Midbrain (tissue), 1 donor: ENCODE data around the gene MAST2.
"Not testable (repeated sequence)": the region's sequence is repeated elsewhere in the genome, so short reads cannot be mapped to it uniquely, and the experiment has no call there.

Experiments
- DNase-seq: peaks from one replicate; lab custom pipeline; 2025; lab: John Stamatoyannopoulos, UW

MAST2 gene

DNA sequence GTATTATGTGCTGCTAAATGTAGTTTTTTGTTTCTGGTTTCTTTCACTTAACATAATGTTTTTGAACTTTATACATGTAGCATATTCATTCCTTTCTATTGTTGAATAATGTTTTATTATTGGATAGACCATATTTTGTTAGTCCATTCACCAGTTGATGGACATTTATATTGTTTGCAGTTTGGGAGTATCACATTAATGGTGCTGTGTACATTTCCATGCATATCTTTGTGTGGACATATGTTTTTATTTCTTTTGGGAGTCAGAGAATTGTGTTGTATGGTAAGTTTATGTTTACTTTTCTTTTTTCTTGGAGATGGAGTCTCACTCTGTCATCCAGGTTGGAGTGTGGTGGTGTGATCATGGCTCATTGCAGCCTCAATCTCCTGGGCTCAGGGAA is 134.6 kb downstream of the MAST2 start:
- no peak for DNase-seq

DNA sequence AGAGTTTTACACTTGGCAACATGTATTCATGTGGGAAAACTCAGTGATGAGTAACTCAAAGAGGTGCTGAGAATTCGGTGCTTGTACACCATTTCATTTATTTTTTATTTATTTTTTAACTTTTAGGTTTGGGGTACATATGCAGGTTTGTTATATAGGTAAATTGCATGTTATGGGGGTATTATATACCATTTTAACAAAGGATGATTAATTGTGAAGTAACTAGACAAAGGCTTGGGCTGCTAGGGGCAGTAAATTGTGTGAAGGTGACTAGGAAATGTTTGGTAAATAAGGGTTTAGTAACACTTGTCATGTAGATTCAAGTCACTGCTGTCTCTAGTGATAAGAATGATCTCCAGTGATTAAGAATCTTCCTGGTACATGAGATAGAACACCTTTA is 139.0 kb downstream of the MAST2 start:
- DNase-seq, result no peak

DNA sequence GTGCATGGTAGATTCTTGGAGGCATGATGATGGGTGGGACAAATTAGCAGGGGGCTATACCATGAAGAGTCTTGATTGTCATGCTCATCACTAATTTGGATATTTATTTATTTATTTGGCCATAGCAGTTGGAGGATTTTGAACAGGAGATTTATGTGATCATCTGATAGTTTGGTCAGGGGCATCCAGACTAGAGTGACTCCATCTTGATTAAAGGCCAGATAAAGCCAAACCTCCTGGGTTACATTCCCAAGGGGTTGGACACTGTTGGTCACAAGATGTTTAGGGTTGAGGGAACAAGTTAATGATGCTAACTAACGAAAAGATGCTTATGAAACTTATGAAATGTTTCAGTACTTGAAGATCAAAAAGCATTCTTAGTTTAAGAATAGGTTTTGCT is 139.8 kb downstream of the MAST2 start:
- no peak for DNase-seq

DNA sequence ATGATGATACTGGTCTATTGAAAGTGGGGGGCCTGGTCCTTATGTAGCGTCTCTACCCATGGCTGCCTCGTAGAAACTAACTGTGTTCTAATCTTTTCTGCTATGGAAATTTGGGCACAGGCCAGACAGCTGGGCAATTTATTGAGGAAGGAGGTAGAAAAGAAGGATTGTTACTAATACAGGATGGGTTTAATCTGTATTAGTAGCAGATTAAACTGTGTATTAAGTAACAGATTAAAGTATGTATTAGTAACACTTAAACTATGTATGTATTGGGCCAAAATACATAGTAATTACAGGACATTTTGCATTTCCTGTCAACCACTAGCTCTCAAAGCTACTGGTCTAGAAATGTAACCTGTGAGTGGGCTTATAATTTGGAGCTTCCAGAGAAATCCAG is 142.0 kb downstream of the MAST2 start:
- no peak for DNase-seq

DNA sequence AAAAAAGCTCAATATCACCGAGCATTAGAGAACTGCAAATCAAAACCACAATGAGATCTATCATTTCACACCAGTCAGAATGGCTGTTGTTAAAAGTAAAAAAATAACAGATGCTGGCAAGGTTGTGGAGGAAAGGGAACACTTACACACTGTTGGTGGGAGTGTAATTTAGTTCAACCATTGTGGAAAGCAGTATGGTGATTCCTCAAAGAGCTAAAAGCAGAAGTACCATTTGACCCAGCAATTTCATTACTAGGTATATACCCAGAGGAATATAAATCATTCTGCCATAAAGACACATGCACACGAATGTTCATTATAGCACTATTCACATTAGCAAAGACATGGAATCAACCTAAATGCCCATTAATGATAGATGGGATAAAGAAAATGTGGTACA is 146.1 kb downstream of the MAST2 start:
- not testable (repeated sequence) for DNase-seq

DNA sequence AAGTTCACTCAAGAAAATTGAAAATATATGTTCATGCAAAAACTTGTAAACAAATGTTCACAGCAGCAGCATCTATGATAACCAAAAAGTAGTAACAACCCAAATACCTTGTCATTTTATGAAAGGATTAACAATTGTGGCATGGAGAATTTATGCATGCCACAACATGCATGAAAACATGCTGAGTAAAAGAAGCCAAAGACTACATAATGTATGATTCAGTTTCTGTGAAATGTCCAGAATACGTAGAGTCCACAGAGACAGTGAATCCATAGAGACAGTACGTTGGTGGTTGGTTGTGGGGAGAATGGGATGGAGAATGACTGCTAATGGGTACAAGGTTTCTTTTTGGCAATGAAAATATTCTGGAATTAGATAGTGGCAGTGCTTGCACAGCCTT is 148.7 kb downstream of the MAST2 start:
- DNase-seq, result no peak

DNA sequence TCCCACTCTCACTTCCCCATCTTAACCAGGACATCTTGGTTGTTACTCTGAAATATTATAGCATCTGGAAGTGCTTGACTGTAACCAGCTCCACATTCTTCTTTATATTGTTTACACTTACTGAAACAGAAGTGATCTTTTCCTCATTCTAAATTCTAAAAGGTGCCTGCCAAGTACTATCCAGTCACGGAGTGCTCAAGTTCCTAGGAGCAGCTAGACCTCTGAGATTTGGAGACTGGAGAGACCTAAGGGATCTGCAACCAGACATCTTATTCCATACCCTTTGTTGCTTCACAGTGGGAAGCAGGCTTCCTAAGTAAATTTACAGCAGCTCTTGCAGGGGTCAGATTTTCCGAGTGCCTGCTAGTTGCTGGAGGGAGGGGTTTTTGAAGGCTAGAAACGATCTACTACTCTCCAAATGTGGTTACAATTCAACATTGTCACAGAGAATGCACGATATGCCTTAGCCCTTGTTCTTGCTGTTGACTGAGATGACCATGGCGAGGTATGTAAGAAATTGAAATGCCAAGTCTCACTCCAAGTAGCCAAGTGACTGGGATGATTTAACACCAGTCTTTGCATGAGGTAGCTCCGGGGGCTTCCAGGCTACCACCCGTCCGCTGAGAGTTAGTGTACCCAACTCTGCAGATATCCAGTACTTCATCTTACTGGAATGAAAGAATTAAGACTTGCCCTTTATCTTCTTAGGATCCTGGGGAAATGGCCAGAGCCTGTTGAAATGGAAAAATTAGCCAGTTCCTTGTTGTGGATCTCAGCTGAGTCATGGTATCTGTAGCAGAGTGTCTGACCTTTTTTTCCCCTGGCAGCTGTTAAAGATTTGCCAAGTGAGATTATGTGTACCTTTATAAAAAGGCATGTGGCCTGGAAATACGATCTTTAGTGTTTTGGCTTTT is 150.8 kb downstream of the MAST2 start:
- no peak for DNase-seq

DNA sequence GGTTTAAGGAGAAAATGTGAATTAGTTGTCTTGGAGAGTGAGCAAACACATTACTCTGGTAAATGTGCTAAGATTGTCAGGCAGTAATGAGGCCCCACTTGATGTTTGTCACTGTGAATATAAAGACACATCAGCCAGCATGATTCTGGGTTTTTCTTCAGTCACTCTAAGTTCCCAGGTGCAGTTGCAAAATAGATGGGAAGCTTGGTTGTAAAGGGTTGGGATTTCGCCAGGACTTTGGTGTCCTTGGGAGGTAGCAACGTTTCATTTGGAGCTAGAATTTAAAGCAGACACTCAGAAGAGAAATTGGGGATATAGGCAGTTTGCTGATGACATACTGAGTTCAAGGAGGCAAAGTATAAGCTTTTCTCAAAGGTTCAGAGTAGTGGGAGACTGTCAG is 154.3 kb downstream of the MAST2 start:
- no peak for DNase-seq

DNA sequence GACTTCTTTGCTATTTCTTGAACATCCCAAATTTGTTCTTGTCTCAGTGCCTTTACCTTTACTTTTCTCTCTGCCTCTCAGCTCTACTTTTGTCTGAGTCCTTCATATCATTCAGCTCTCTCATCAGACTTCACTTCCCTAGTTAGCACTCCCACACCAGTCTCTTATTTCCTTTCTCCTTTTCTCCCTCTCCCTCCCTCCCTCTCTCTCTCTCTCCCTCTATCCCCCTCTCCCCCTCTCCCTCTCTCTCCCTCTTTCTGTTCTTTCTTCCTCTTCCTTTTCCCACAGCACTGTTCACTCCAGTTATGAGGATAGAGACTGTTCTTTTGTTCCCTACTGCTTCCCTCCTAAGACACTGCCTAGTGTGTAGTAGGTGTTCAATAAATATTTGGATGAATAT is 154.9 kb downstream of the MAST2 start:
- no peak for DNase-seq

DNA sequence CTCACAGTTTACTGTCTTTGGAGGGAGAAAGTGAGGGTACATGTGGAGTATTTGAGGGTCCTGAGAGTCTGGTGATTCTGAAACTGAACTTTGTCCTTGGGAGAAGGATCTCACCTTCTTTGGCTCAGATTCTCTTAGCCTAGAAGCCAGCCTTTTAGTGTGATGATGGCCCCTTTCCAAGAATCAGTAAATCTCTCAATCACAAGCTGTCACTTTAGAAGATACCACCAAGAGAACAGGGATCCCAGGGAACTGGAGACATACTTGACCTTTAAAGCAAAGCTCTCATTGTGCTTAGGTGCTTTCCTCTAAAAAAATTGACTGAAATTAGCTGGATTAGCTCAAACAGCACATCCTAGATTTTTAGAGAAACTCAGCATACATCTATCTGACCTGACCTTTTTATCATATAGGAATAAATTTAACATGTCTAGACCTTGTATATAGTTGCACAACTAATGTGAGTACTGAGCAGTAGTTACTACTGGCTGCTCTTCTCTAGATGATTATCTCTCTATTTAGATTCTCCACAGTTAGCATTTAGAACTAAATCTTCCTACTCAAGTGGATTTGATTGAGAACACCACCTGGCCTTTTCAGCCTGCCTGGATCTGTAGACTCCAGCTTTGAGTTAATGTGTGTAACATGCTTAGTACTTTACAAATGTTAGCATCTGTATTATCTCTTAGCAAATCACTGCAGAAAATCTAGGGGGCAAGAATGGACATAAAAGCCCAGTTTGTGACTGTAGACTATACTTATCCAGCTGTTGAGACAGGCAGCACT is 157.7 kb downstream of the MAST2 start:
- DNase-seq, result no peak

DNA sequence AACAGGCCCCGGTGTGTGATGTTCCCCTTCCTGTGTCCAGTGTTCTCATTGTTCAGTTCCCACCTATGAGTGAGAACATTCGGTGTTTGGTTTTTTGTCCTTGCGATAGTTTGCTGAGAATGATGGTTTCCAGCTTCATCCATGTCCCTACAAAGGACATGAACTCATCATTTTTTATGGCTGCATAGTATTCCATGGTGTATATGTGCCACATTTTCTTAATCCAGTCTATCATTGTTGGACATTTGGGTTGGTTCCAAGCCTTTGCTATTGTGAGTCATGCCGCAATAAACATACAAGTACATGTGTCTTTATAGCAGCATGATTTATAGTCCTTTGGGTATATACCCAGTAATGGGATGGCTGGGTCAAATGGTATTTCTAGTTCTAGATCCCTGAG is 158.5 kb downstream of the MAST2 start:
- not testable (repeated sequence) for DNase-seq

DNA sequence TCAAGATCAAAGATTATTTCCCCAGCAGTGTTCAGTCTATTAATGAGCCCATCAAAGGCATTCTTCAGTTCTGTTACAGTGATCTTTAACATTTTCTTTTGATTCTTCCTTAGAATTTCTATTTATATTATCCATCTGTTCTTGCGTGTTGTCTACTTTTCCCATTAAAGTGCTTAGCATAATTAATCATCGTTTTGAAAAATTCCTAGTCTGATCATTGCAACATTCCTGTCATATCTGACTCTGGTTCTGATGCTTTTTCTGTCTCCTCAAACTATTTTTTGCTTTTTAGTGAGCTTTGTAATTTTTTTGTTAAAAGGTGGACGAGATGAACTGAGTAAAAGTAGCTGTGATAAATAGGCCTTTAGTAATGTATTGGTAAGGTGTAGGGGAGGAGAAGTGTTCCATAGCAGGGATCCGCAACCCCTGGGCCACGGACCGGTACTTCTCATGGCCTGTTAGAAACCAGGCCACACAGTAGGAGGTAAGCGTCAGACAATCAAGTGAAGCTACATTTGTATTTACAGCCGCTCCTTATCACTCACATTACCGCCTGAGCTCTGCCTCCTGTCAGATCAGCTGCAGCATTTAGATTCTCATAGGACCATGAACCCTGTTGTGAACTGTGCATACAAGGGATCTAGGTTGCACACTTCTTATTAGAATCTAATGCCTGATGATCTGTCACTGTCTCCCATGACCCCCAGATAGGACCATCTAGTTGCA is 165.7 kb downstream of the MAST2 start:
- no peak for DNase-seq

DNA sequence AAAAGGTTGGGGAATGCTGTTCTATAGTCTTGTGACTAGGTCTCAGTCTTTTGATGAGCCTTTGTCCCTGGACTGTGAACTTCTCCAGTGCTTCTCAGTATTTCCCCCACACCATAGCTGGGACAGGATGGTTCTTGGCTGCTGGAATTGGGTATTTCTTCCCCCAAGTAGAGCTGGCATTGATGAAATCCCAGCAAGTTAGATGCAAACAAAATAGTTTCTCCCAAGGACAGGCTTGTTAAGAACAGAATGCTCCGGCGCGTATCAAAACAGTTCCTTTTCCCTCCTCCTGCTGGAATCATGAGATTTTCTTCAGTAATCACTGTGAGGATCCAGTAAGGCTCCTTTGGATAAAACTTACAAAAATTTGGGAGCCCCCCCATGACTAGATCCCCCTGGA is 166.5 kb downstream of the MAST2 start:
- DNase-seq, result no peak

DNA sequence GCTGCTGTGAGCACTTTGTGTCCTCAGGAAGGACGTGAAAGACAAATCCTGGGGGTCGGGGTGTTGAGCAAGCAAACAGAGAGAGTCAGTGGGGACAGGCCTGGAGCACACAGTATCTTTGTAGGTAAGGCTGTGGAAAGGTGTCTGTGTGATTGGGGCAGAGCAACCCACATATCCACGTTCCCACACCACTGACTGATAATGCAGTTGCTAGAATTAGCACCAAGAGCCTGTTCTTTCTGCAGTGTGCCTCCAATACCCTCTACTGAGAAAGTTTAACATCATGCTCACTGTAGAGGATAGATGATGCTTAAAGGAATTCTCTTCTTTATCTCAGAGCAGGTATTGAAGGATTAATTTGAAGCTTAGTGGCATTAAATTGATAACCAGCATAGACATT is 167.9 kb downstream of the MAST2 start:
- DNase-seq, result no peak

DNA sequence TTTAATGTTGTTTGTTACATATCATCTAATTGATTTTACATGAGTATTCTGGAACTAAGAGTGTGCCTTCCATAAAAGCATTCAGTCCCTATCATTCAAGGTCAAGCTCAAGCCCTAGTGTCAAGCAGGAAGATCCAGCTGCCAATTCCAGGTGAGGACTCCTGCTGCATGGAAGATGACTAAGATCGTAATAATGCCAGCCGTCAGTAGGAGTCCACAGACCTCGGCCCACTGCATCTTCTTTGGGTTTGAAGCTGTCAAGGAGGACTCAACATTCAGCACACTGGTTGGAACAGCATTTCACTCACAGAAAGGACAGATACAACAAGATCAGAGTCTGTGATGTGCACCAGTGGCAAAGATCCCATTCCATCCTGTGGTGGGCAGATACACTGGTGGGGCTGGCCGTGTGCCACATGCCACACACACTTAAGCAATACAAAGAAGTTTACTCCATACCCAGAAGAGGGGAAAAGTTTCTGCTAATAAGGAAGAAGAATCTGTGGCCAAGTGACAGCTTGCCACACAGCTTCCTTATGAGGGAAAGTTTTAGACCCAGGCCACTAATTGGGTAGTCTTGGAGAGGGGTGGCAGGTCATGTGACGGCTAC is 168.6 kb downstream of the MAST2 start:
- DNase-seq, result no peak

DNA sequence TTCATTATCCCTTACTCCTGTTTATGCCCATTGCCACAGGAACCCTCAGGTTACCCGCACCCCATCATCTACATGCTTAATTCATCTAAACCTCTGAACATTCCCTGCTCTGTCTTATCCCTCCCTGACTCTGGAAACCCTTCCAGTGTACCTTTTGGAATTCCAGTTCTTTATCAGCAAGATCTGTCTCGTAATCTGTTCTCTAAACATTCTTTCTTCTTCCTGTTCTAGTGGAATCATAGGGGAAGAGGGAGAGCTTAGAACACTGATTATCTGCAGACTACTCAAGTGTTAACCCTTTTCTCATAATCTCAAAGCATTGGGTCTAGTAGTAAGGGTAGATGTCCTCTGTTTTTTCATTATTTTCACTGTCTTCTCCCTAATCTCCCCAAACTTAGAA is 169.2 kb downstream of the MAST2 start:
- no peak for DNase-seq

DNA sequence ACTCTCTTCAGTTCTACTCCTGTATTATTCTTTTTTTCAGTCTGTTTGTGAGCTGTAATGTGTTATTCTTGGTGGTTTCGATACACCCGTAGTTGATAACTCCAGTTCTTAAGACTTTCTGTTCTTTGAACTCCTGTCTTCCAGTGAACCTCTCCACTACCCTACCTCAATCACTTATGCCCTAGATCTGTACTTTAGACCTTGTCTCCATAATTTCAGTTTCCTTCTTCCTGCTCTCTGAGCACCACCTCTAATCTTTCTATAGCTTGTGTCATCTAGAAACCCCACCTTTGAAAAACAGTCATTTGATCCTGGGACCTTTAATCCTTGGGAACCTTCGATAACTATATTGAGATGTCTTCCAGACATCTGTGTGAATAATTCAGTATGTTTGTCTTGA is 169.7 kb downstream of the MAST2 start:
- DNase-seq, result no peak

DNA sequence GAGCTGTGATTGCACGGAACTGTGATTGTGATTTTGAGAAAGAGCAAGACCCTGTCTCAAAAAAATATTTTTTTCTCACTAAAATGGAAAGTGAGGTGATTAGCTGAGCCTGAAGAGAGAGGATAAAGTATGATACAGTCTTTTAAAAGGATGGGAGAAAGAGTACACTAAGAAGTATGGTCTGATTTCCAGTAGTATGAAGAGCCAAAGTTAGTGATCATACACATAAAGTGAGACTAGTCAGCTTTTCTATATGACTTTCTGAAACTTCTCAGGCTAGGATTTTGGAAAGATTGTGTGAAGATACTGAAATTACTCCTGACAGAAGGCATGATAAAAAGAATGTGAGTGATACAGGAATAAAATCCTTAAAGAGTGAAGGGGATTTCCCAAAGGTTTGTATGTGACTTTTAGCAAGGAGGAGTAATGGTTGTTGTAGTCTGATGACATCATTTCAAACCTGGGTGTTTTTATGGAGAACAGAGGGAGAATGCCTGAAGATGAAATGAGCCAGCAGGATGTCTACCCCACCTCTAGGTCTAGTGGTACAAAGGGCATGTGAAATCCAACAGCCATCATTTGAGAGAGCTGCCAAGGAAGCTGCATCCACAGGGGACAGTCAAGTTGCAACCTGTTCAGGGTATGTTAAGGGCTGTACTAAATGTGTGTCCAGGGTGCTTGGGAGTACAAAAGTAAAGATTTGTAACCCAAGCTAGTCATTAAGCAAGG is 171.3 kb downstream of the MAST2 start:
- no peak for DNase-seq

DNA sequence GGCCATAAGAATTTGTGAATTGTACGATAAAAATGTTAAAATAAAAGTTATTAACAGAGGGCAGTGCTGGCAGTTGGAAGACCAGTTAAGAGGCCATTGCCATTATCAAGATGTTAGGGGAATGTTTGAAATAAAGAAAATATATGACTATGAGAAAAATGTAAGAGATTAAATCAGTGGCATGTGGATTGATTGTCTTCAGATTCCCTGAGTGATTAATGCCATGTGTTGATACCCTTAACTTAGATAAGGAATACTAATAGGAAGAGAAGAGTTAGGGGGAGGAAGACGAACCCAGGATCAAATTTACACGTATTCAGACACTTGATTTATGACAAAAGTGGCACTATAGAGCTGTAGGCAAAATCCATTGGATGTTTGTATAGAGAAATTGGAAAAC is 173.2 kb downstream of the MAST2 start:
- no peak for DNase-seq

DNA sequence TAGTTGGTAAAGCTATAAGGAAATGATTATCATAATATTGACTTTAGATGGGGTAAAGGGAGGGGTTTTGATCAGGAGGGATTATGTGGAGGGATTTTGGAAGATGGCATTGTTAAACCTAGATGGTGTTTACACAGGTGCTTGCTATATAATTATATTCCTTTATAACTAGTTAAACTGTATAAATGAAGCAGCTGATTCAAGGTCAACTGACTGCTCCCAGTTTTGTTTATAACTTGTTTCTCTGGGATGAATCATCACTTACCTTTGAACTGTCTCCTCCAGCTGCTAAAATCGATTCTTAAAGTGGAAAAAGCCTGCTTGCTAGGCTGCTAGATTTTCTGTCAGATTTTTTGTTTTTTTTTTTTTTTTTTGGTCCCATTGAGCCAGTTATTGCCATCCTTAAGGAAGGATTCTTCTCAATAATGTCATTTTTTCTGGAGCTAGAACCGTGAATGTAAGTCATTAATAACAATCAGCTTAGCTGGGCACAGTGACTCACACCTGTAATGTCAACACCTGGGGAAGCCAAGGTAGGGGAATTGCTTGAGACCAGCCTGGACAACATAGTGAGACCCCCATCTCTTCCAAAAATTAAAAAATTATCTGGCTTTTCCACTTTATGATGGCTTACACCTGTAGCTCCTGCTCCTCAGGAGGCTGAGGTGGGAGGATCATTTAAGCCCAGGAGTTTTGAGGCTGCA is 175.8 kb downstream of the MAST2 start:
- no peak for DNase-seq

DNA sequence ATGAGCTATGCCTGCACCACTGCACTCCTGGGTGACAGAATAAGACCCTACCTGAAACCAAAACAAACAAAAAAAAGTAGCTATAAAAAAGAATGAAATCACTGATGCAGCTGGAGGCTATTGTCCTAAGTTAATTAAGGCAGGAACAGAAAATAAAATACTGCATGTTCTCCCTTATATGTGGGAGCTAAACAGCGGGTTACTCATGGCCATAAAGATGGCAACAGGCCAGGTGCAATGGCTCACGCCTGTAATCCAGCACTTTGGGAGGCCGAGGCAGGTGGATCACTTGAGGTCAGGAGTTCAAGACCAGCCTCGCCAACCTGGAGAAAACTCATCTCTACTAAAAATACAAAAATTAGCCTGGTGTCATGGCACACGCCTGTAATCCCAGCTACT is 176.4 kb downstream of the MAST2 start:
- DNase-seq, result no peak
